GM19099 (cell line): ENCODE results near the gene PLAGL1.

Experiments used
- POLR2A ChIP-seq: IDR thresholded peaks from 3 replicates; pipeline ENCODE4 v1.6.1; 2011; ENCODE audit warnings: low read depth; ENCODE audit not compliant: insufficient read length; ENCODE audit errors: extremely low read depth

The PLAGL1 gene

DNA sequence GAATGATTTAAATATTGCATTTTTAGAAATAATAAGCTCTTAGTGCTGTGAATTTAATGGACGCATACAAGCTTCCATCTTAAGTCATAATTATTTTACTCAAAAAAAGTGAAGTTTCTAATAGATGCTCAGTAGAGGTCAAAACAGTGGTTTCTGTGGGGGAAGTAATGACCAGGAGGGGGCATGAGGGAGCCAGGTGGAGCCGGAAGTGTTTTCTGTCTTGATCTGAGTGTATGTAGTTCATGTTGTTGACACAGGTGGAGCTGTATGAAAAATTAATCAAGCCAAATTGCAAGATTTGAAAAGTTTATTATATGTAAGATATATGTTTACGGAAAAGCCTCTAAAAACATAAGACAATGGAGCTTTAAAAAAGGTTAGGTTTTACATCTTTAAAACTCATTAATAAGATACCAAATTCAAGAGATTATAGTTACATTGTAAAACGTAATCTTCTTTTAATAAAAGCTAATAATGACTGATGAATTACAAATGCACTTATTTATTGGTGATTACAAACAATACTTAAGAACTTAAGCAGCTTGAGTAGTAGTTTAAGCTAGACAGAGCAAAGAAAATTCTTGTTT is 68.0 kb downstream of the PLAGL1 start:
- TF ChIP-seq POLR2A: no peak

DNA sequence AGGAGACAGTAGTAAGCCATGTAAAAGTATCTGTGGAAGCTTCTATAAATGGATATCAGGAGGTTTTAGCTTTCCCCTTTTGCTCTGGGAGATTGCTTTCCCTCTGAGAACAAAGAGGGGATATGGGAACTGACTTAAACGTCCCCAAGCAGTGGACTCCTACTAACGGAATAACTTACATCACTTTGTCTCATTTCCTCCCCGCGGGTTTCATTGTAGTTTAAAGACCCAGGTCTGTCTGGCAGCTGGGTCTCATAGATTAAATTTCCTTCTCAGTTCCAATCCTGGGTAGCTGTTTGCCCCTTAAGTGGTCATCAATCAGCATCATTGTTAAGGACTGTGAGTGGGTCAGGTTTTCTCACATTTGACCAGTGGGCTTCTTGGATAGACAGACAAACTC is 68.7 kb downstream of the PLAGL1 start:
- no peak for TF ChIP-seq POLR2A

DNA sequence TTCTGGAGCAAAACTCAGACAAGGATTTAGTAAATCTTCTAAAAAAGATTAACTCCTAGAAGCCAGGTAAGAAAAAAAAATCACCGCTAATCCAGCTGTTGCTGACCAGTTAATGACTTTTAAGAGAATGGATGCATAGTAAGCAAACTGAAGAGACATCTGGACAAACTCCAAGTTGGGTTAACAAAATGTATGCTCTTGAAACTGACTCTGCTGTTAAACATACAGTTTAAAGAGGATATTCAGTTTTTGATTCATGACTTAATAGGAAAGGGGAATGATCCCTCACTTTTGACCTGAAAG is 70.4 kb downstream of the PLAGL1 start:
- TF ChIP-seq POLR2A: no peak

DNA sequence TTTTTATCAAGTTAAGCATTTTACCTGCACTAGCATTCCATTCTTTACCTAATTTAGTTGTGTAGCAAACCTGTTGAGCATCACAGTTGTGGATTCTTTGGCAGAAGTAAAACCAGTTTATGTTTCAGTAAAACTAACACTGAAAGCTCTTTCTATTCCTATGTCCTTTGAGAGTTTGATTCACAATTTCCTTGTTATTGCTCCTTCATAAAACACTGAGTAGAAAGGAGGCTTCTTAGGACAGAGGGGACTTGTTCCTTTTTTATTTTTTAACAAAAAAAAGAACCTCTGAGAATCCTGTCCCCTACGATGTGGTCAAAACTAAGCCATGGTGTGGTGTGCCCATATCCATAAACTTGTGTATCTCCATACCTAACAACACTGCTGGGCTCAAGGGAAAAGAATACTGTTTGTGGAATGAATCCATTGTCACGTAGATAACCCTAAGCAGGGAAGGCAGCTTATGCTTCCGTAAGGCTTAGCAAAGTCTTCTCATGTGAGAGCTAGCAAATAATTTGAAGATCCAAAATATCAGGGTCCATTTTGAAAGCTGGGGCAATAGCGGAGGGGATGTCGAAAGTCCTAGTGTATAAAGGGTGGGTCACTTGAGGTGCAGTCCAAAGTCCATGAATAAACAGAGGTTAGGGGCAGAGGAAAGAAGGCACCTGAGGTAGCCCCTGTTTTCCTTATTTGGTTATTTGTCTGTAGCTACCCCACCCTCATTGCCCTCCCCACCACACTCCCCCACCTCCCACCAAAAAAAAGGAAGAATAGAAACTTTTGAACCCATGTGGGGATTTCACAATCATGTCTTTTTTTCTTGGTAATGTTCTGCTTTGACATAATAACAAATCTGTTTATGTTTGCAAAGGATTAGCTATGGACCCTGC is 71.0 kb downstream of the PLAGL1 start:
- no peak for TF ChIP-seq POLR2A

DNA sequence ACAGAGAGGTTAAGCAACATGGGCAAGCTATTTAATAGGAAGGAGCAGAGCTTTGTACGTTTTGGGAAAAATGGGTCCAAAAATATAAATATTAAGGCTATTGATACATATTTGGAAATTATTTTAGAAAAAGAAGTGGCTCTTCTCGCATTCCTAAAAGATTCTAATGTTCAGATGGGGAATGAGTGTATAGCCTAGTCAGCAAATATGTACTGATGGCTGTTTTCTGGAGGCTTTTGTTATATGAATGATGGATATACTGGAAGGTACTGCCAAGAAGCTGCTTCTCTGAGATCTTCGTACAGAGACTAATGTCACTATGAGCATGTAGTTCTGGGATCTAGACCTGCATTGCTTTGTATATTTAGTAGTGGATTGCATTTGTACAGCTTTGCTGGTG is 71.7 kb downstream of the PLAGL1 start:
- no peak for TF ChIP-seq POLR2A

DNA sequence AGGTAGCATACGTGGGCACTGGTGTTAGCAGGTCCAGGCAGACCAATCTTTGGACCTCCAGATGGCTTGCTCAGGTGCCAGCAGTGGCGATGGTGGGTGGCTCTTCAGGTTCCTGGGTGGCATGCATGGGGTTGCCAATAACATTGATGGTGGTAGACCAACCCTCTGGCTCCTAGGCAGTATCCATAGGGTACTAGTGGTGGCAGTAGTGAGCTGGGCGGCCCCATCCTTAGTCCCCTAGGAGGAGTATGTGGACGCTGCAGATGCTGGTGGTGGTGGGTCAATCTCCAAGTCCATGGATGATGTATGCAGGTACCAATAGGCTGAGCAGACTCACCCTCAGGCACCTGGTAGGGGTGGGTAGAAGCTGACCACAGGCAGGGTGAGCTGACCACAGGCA is 73.2 kb downstream of the PLAGL1 start:
- no peak for TF ChIP-seq POLR2A

DNA sequence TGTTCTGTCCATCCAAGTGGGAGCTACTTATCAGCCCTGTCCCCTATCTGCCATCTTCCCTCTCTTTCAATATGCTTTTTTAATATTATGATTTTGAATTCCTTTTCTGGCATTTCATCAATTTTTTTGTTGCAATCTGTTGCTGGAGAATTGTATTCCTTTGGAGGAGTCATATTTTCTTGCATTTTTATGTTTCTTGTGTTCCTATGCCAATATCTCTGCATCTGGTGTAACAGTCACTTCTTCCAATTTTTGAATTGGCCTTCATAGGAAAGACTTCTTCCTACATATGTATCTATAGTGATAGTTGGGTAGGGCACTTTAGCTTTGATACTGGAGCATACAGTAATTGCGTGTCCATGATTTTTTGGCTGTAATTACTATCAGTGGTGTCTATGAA is 73.7 kb downstream of the PLAGL1 start:
- no peak for TF ChIP-seq POLR2A

DNA sequence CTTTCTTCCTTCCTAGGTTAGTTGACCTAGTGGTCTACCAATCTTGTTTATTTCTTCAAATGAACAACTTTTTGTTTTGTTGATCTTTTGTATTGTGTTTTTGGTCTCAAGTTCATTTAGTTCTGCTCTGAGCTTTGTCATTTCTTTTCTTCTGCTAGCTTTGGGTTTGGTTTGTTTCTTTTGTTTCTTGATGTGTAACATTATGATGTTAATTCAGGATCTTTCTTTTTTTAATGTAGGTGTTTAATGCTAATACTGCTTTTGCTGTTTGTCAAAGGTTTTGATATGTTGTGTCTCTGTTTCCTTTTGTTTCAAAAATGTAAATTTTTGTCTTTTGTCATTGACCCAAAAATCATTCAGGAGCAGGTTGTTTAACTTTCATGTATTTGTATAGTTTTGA is 78.1 kb downstream of the PLAGL1 start:
- TF ChIP-seq POLR2A: no peak

DNA sequence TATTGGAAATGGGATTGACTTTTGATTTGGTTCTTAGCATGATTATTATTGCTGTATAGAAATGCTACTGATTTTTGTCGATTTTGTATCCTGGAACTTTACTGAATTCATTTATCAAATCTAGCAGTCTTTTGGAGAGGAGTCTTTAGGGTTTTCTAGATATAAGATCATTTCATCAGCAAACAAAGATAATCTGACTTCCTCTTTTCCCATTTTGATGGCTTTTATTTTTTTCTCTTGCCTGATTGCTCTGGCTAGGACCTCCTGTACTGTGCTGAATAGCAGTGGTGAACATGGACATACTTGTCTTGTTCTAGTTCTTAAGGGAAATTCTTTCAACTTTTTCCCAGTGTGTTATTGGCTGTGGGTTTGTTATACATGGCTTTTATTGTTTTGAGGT is 79.2 kb downstream of the PLAGL1 start:
- no peak for TF ChIP-seq POLR2A

DNA sequence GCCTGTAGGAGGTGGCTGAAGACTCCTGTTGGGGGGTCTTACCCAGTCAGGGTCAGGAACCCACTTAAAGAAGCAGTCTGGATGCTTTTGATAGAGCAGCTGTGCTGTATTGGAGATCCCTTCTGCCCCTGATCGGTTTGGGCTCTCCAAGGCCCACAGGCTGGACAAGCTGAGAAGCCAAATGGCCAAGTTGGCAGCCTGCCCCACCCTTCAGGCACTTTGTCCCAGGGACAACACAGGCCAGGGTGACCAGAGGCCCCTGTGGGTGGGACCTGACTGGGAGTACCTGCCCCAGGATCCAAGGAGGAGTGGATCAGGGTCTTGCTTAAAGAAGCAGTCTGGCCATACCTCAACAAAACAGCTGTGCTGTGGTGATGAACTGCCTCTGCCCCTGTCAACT is 95.4 kb downstream of the PLAGL1 start:
- no peak for TF ChIP-seq POLR2A

DNA sequence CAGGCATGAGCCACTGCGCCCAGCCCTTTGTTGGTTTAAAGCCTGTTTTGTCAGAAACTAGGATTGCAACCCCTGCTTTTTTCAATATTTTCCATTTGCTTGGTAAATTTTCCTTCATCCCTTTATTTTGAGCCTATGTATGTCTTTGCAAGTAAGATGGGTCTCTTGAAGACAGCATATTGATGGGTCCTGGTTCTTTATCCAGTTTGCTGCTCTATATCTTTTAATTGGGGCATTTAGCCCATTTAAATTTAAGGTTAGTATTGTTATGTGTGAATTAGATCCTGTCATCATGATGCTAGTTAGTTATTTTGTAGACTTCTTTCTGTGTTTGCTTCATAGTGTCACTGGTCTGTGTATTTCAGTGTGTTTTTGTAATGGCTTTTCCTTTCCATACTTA is 97.0 kb downstream of the PLAGL1 start:
- TF ChIP-seq POLR2A: no peak

DNA sequence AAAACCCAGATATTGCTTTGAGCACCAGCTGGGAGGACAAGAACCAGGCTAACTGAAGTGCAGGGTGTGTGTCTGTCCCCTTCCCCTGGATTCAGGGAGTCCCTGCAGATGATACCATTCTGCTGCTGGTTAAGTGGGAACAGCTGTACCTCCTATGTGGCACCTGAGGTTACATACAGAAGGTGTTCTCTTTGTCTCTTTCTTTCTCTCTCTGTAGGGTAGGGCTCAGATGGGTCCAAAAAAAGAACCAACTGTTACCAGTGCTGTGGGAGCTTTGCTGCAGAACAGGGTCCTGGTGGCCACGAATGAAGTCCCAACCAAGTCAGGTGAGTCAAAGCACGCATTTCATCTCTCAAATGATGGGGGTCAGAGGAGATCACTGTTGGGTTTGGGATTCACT is 105.2 kb downstream of the PLAGL1 start:
- TF ChIP-seq POLR2A: no peak

DNA sequence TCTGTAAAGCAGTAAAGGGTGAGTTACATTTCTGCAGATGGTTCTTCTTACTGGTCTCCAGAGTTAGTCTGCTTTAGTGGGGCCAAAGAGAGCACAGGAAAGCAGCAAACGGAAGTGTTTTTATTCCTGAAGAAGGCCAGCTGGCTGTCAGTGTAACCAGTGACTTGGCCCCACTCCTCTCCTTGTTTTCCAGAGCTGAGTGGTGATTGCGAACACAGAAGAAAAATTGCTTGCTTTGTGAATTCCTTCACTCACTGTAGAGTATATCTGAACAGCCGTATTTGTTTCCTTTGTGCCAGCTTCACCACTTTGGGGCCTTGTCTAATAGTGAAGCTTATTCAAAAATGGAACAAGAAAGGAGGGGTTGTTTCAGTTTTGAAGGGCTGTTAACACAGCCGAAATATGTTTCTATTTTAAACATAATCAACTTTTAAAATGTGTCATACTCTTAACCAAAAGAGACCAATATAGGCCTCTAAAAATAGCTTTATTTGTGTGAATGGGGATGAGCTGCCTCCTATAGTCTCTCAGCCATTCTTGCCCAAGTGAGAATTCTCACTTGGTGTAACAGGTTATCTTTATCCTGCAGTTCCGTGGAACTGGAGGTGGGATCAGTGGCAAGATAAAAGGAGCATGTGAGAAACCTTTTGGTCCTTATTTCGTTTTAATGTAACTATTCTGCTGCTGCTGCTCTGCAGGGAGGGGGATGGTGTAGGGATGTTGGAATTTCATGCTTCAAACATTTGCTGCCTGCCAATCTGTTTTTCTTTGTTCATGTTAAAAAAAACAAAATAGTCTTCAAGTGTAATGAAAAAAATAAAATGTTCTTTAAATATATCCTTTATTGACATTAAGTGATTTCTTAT is 105.9 kb downstream of the PLAGL1 start:
- TF ChIP-seq POLR2A: no peak

DNA sequence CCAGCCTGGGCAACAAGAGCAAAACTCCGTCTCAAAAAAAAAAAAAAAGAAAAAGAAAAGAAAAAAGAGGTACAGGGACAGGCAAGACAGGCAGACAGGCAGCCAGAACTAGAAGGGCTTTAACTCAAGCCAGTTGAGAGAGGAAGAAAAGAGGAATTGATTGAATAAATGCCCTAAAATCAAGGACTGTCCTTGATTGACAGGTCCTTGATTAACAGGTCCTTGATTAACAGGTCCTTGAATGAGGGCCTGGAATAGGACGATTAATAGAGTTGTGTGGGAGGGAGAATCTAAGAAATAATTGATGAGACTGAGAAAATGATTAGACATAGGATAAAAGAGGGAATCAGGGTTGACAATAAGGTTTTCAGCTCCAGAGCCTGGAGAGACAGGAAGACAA is 107.7 kb downstream of the PLAGL1 start:
- no peak for TF ChIP-seq POLR2A

DNA sequence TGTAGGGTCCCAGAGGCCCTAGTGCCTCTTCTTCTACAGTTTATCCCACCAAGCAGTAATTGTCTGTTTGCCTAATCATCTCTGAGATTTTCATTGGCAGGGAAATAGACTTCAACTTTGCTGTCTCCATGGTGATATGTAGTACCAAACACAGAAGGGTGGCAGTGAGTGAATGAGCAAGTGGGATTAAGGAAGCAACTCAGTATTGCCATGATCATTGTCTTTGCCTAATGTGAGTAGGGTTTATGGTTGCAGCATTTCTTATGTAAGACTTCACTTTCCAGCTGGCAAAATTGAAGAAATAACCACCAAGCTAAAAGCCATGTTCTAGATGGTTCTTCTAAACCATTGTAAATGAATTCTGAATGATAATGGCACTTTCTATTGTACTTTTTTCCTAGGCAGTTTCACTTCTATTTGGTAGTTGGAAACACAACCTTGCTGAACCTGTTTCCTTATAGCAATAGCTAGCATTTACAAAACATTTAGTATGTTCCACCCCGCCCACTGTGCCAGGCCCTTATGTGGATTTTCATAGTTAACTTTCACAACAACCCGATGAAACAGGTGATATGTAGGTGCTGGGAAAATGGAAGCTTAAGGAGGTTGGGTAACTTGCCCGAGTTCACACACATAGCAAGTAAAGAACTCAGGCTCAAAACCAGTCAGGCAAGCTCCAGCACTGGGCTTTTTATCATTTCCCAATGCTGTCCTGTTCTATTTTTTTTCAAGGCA is 111.8 kb downstream of the PLAGL1 start:
- TF ChIP-seq POLR2A: no peak
